Heart left ventricle (tissue), 16 donors: ENCODE data around the gene SGPL1. TPM values are rescaled to one million over a fixed set of nuclear protein-coding genes. Genes with fewer than 3 reads are reported as not detected.
A peak's percentile ranks its signal among the peaks of the same experiment; 100 is the strongest.

Experiments used
- ATAC-seq, 4 donors: fragments of 200-7000 bp; cut with Tn5 transposase; one replicate each; pipeline ENCODE4 v1.9.1; 2020 to 2022; ENCODE audit warnings: moderate library complexity in 4 of 4, mild to moderate bottlenecking in 3 of 4, moderate number of reproducible peaks in 1 of 4
- DNase-seq, 5 donors: peaks; one replicate each; pipeline ENCODE4 v3.0.0-alpha.2; 2020
- H3K27ac ChIP-seq, 12 donors: fragments of 200-600 bp; sonication (generic) in 4 of 12; one replicate each; pipeline versions ENCODE4 v1.5.0 to v1.8.0; 2016 to 2022; ENCODE audit warnings: mild to moderate bottlenecking in 2 of 12
- H3K27me3 ChIP-seq, 9 donors: fragments of 200-600 bp; sonication (generic) in 2 of 9; one replicate each; pipeline versions ENCODE4 v1.5.1 to v1.8.0; 2016 to 2022; ENCODE audit warnings: mild to moderate bottlenecking in 3 of 9
- H3K36me3 ChIP-seq, 9 donors: fragments of 200-600 bp; sonication (generic) in 2 of 9; one replicate each; pipeline versions ENCODE4 v1.5.0 to v1.8.0; 2018 to 2022; ENCODE audit warnings: mild to moderate bottlenecking in 2 of 9
- H3K4me1 ChIP-seq, 12 donors: fragments of 200-600 bp; sonication (generic) in 4 of 12; one replicate each; pipeline versions ENCODE4 v1.5.0 to v1.8.0; 2016 to 2022; ENCODE audit warnings: mild to moderate bottlenecking in 3 of 12
- H3K4me3 ChIP-seq, 12 donors: fragments of 200-600 bp; sonication (generic) in 4 of 12; one replicate each; pipeline versions ENCODE4 v1.5.0 to v1.8.0; 2017 to 2022; ENCODE audit warnings: mild to moderate bottlenecking in 9 of 12, moderate library complexity in 4 of 12
- H3K9me3 ChIP-seq, 12 donors: fragments of 200-600 bp; sonication (generic) in 4 of 12; one replicate each; pipeline versions ENCODE4 v1.5.0 to v1.8.0; 2016 to 2022; ENCODE audit warnings: mild to moderate bottlenecking in 1 of 12
- POLR2A ChIP-seq, 2 donors: fragments of 450-650 bp; IDR thresholded peaks; one replicate each; pipeline ENCODE4 v1.6.1; 2017; ENCODE audit warnings: antibody characterized with exemption in 2 of 2, mild to moderate bottlenecking in 2 of 2, moderate library complexity in 2 of 2
- WGBS, 4 donors: extraction: QIAGEN DNeasy Blood & Tissue Kit in 2 of 4; methylation state at CpG; one replicate each; pipeline versions ENCODE4 v1.1.5 to v1.1.7; 2013 to 2018; 5-methylcytosine and 5-hydroxymethylcytosine counted together
- intact Hi-C, 10 donors: fragments of 100-400 bp; cut with DNase I; formaldehyde crosslinking; loops; one replicate each; pipeline versions ENCODE4 v1.11.1 to v1.14.2; 2022
- polyA plus RNA-seq, 2 donors: library from polyadenylated mRNA; stranded (reverse); fragments of 200-250 nt; gene quantifications; one replicate each; pipeline ENCODE4 v1.2.3, GENCODE V29; 2013
- total RNA-seq, 9 donors: library from RNA; depleted of rRNA in 2 of 9; stranded (reverse); fragments of >200 nt in 2 of 9; fragmentation: NEBNext Ultra II Directional in 3 of 9; extraction: Animal tissue kit (Norgen Biotek cat#: 25700) in 3 of 9; gene quantifications; one replicate each; pipeline versions ENCODE4 v1.1.0 to v1.2.4, GENCODE V29; 2016 to 2023
- TF ChIP-seq, protein P1 (sequence below), 12 donors: fragments of 200-600 bp; sonication (generic) in 4 of 12; IDR thresholded peaks; one replicate each; pipeline versions ENCODE4 v1.5.0 to v1.8.0; 2018 to 2022; ENCODE audit warnings: antibody characterized with exemption in 12 of 12, mild to moderate bottlenecking in 5 of 12
- donor health status: ischemic (EF 13 %, LVEDD 7.1; RV severe dilation, severe dysfunction).
- donor health status: healthy with polysubstance abuse.
- donor health status: DM: no; HTN: yes; CAD: no.
- donor health status: DM: no; HTN: no; CAD: no.
- donor health status: ischemic (EF 25% LVEDD 6.9; RV normal size, moderate dysfunction).
- donor health status: ischemic (EF 25% LVEDD 5.7; RV mildly dilated, moderate dysfunction).
- donor health status: healthy.
- donor health status: DM: yes; HTN: yes; CAD: no.
- donor health status: ischemic (EF 35%, LVEDD 5.7; RV mildly dilated, moderate dysfunction).
- donor health status: nonischemic (EF 11% LVEDD 7.7; RV severe dilation, severe dysfunction).
- donor health status: DM: yes; HTN: yes; CAD: no.
- donor health status: PGD.
- donor health status: ischemic (EF 29% LVEDD 5.4; RV normal size, mild dysfunction).
- donor health status: nonischemic (EF 23%, LVEDD 6.1; RV moderate dilation, normal function).

Gene SGPL1
- total and polyA plus RNA-seq, 11 donors = 2.9 to 32.3 (median 11.4) TPM

- Histone ChIP-seq H3K36me3 (no peaks in the 10 kb centered on the region), H3K9me3 (no peaks in the 10 kb centered on the region), H3K4me3 (no peak overlapping the region), H3K27ac (no peak overlapping the region), H3K27me3 (peaks cover 0 to 5% (median 0%) of the 10 kb centered on the region in 9 donors), H3K4me1 (peaks cover 0 to 35% (median 1%) of the 10 kb centered on the region in 12 donors)
- DNase-seq = no peak
- intact Hi-C loops = no loop called here
- WGBS, 4 donors = 82 to 89% (median 84%) methylated on average over 12 to 16 of the region's 16 CpGs
- peak; percentile 19 to 59 (median 30) for ATAC-seq
- TF ChIP-seq POLR2A (IDR thresholded peaks at IDR 0.05) = no peak
- TF ChIP-seq, protein P1, sequence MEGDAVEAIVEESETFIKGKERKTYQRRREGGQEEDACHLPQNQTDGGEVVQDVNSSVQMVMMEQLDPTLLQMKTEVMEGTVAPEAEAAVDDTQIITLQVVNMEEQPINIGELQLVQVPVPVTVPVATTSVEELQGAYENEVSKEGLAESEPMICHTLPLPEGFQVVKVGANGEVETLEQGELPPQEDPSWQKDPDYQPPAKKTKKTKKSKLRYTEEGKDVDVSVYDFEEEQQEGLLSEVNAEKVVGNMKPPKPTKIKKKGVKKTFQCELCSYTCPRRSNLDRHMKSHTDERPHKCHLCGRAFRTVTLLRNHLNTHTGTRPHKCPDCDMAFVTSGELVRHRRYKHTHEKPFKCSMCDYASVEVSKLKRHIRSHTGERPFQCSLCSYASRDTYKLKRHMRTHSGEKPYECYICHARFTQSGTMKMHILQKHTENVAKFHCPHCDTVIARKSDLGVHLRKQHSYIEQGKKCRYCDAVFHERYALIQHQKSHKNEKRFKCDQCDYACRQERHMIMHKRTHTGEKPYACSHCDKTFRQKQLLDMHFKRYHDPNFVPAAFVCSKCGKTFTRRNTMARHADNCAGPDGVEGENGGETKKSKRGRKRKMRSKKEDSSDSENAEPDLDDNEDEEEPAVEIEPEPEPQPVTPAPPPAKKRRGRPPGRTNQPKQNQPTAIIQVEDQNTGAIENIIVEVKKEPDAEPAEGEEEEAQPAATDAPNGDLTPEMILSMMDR (IDR thresholded peaks at IDR 0.05) = no peak
Measured at GRCh38 chr10:70779511-70780369, 36.0 kb upstream of the SGPL1 start.

DNA sequence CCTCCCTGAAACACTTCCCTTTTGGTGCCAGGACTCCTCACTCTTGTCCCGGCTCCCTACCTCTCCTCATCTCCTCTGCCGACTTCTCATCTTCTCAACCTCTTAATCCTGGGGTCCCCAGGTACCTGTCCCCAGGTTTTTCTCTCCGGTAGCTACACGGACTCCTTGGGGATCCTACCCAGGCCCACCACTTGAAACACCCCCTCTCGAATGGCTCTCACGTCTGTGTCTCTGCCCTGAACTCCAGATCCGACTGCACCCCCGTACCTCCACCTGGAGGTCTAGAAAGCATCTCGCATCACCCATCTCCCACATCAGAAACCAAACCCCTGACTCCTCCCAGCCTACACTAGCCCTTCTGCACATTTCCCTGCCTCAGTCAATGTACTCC, 35.4 kb upstream of the SGPL1 start:
- TF ChIP-seq, protein P1 (IDR thresholded peaks at IDR 0.05) = no peak
- no peak for TF ChIP-seq POLR2A (IDR thresholded peaks at IDR 0.05)
- ATAC-seq (no peak), DNase-seq (no peak)
- Histone ChIP-seq H3K4me3 (no peak overlapping the region), H3K4me1 (peaks cover 0 to 35% (median 1%) of the 10 kb centered on the region in 12 donors), H3K27me3 (peaks cover 0 to 6% (median 0%) of the 10 kb centered on the region in 9 donors), H3K36me3 (no peaks in the 10 kb centered on the region), H3K9me3 (no peaks in the 10 kb centered on the region), H3K27ac (no peak overlapping the region)
- WGBS, 4 donors = 94 to 96% (median 95%) methylated on average over 9 of the region's 9 CpGs
- intact Hi-C loops = no loop called here

- ATAC-seq = no peak
- TF ChIP-seq POLR2A (IDR thresholded peaks at IDR 0.05) = no peak
- TF ChIP-seq, protein P1 (IDR thresholded peaks at IDR 0.05) = no peak
- H3K9me3 ChIP-seq = no peaks in the 10 kb centered on the region
- H3K36me3 ChIP-seq = no peaks in the 10 kb centered on the region
- intact Hi-C loops = no loop called here
- no peak overlapping the region for H3K4me3 ChIP-seq
- no peak overlapping the region for H3K27ac ChIP-seq
- DNase-seq = no peak
- peaks cover 0 to 6% (median 0%) of the 10 kb centered on the region in 9 donors for H3K27me3 ChIP-seq
- H3K4me1 ChIP-seq = peaks cover 0 to 35% (median 1%) of the 10 kb centered on the region in 12 donors
- 94 to 100% (median 96%) methylated on average over 4 of the region's 4 CpGs for WGBS, 4 donors
Measured at GRCh38 chr10:70780772-70781171, 35.0 kb upstream of the SGPL1 start.

GRCh38 chr10:70781461-70782051, 34.2 kb upstream of the SGPL1 start:
- Histone ChIP-seq H3K36me3 (no peaks in the 10 kb centered on the region), H3K4me3 (no peak overlapping the region), H3K27ac (no peak overlapping the region), H3K27me3 (peaks cover 0 to 6% (median 0%) of the 10 kb centered on the region in 9 donors), H3K9me3 (no peaks in the 10 kb centered on the region), H3K4me1 (peaks cover 0 to 35% (median 1%) of the 10 kb centered on the region in 12 donors)
- WGBS, 4 donors = 96 to 98% (median 97%) methylated on average over 7 to 8 of the region's 8 CpGs
- TF ChIP-seq POLR2A (IDR thresholded peaks at IDR 0.05) = no peak
- TF ChIP-seq, protein P1 (IDR thresholded peaks at IDR 0.05) = no peak
- DNase-seq (no peak), ATAC-seq (no peak)
- intact Hi-C loops = no loop called here
